Placental pericyte (primary cell): ENCODE measurements around the gene API5. TPM values are rescaled to one million over a fixed set of nuclear protein-coding genes. Genes with fewer than 3 reads are reported as not detected.

Experiments used
- small RNA-seq: library from RNA; depleted of rRNA; stranded (forward); fragments of <200 nt; gene quantifications from one replicate; pipeline ENCODE3, GENCODE V24; 2012; ENCODE audit warnings: low replicate concordance
- total RNA-seq: library from RNA; depleted of rRNA; stranded (reverse); fragments of >200 nt; gene quantifications from 2 replicates; pipeline ENCODE4 v1.2.3, GENCODE V29; 2012

The API5 gene
- total RNA-seq, result 68.1 and 103 TPM in 2 replicates

GRCh38 chr11:43311791-43312607 lies at the start of gene API5:
Gene API5 (plus strand): TSS chr11:43311996. CDS start chr11:43312128, 132 bp downstream.

GRCh38 chr11:43358801-43359421 lies 47.1 kb downstream of the API5 start, which contains the start of gene TTC17:
Gene TTC17 (plus strand): TSS chr11:43358920. CDS start chr11:43358955, 35 bp downstream.

Small RNA genes within 50 kb of the gene (small RNA-seq; reads per million reads assigned to genes)
- gene RF00019, result not detected

Other genes with a start within 250 kb of the API5 start
- gene TTC17, start 46.9 kb downstream of the API5 start, total RNA-seq, result 69.0 and 110 TPM in 2 replicates